Endothelial cell of umbilical vein (primary cell): ENCODE measurements around the gene MAPKAP1. TPM values are rescaled to one million over a fixed set of nuclear protein-coding genes. Genes with fewer than 3 reads are reported as not detected.

Experiments used
- BruUV-seq: library from RNA; stranded (reverse); fragments of 400-500 nt; replicated peaks from 2 replicates; lab custom pipeline; 2021; lab: Mats Ljungman, UMichigan
- CTCF ChIA-PET: fragments of 300-600, 350-600 bp; sonication (Branson Sonifier 250); formaldehyde crosslinking; loops from one replicate; lab custom pipeline; 2021; ENCODE audit warnings: antibody characterized with exemption, inconsistent platforms; lab: Charles Lee
- POLR2A ChIA-PET: fragments of 300-600, 350-600 bp; sonication (Branson Sonifier 250); formaldehyde crosslinking; loops from one replicate; lab custom pipeline; 2021; ENCODE audit warnings: antibody characterized with exemption, inconsistent platforms; lab: Charles Lee
- DNase-seq: peaks from one replicate; pipeline ENCODE4 v3.0.0-alpha.2; 2011; ENCODE audit warnings: low read depth, low spot score
- FAIRE-seq: peaks from 2 replicates; lab custom pipeline; 2011; peaks lifted over from hg19 to GRCh38; lab: Jason Lieb, UNC
- H2AFZ ChIP-seq: 2 replicates; pipeline ENCODE4 v1.6.0; 2012; ENCODE audit warnings: low read depth, low read length, control low read depth, inconsistent platforms
- H3K27ac ChIP-seq: 2 replicates; pipeline ENCODE4 v1.5.1; 2011; ENCODE audit warnings: low read depth, mild to moderate bottlenecking, control low read depth, low read length, moderate library complexity; ENCODE audit not compliant: insufficient read depth
- H3K27me3 ChIP-seq, 2 experiments: 2 replicates each; pipeline versions ENCODE4 v1.6.0 to v1.6.1; 2011; ENCODE audit warnings: low read length in 2 of 2, mixed read lengths in 1 of 2; ENCODE audit not compliant: control insufficient read depth in 2 of 2, insufficient read depth in 2 of 2
- H3K36me3 ChIP-seq, 2 experiments: 2 replicates in 1 of 2; 3 replicates in 1 of 2; pipeline ENCODE4 v1.5.1; 2011; ENCODE audit warnings: low read length in 2 of 2, mild to moderate bottlenecking in 1 of 2, moderate library complexity in 1 of 2; ENCODE audit not compliant: control insufficient read depth in 2 of 2, insufficient read depth in 2 of 2; ENCODE audit errors: extremely low read depth in 1 of 2
- H3K4me1 ChIP-seq: 3 replicates; pipeline ENCODE4 v1.5.1; 2011; ENCODE audit warnings: mild to moderate bottlenecking, low read length; ENCODE audit not compliant: control insufficient read depth, insufficient read depth; ENCODE audit errors: extremely low read depth
- H3K4me2 ChIP-seq: 2 replicates; pipeline ENCODE4 v1.6.1; 2011; ENCODE audit warnings: low read length, control low read depth, mixed read lengths; ENCODE audit not compliant: insufficient read depth
- H3K4me3 ChIP-seq, 3 experiments: fragments of 200-600 bp in 1 of 3; sonication (generic), shearing (Covaris generic) in 1 of 3; replicated peaks in 1 of 3; 2 replicates each; pipeline ENCODE4 v1.5.1; 2011 to 2016; ENCODE audit warnings: control low read depth in 3 of 3, low read length in 3 of 3, mild to moderate bottlenecking in 2 of 3, inconsistent platforms in 1 of 3, low read depth in 1 of 3, moderate library complexity in 1 of 3; ENCODE audit not compliant: insufficient read depth in 1 of 3
- H3K79me2 ChIP-seq: 2 replicates; pipeline ENCODE4 v1.6.0; 2012; ENCODE audit warnings: low read length, inconsistent platforms; ENCODE audit not compliant: control insufficient read depth, insufficient read depth
- H3K9ac ChIP-seq: replicated peaks from 2 replicates; pipeline ENCODE3; 2011; ENCODE audit warnings: low read length, control low read depth; ENCODE audit not compliant: insufficient read depth; ENCODE audit errors: extremely low read depth
- H3K9me1 ChIP-seq: replicated peaks from 3 replicates; pipeline ENCODE4 v1.6.0; 2011; ENCODE audit warnings: mild to moderate bottlenecking, low read length; ENCODE audit not compliant: control insufficient read depth, insufficient read depth; ENCODE audit errors: extremely low read depth
- H3K9me3 ChIP-seq: replicated peaks from 2 replicates; pipeline ENCODE4 v1.5.1; 2012; ENCODE audit warnings: low read length, inconsistent platforms; ENCODE audit not compliant: control insufficient read depth, insufficient read depth
- H4K20me1 ChIP-seq: replicated peaks from 2 replicates; pipeline ENCODE3; 2011; ENCODE audit warnings: mild to moderate bottlenecking, low read length; ENCODE audit not compliant: control insufficient read depth, insufficient read depth; ENCODE audit errors: extremely low read depth
- CTCF ChIP-seq, 2 donors: IDR thresholded peaks; 1 replicate in 1 of 2; 2 replicates in 1 of 2; pipeline ENCODE4 v1.5.1; 2011; ENCODE audit warnings: low read length in 2 of 2, mild to moderate bottlenecking in 2 of 2, moderate library complexity in 2 of 2, control low read depth in 1 of 2, inconsistent platforms in 1 of 2, low read depth in 1 of 2; ENCODE audit not compliant: insufficient read depth in 1 of 2; ENCODE audit errors: extremely low read depth in 1 of 2
- EZH2 ChIP-seq: IDR thresholded peaks from 2 replicates; pipeline ENCODE4 v1.6.1; 2012; ENCODE audit warnings: borderline replicate concordance, low read depth, mild to moderate bottlenecking, moderate library complexity, low read length, inconsistent platforms; ENCODE audit not compliant: severe bottlenecking
- FOS ChIP-seq: IDR thresholded peaks from 2 replicates; pipeline ENCODE4 v1.6.1; 2011; ENCODE audit warnings: mild to moderate bottlenecking, low read length, moderate library complexity, borderline replicate concordance; ENCODE audit not compliant: insufficient read depth
- GATA2 ChIP-seq: IDR thresholded peaks from 2 replicates; pipeline ENCODE4 v1.7.0; 2011; ENCODE audit warnings: low read depth, mild to moderate bottlenecking, moderate library complexity, mixed read lengths, low read length; ENCODE audit not compliant: insufficient read length, insufficient read depth
- JUN ChIP-seq: IDR thresholded peaks from 2 replicates; pipeline ENCODE4 v1.6.1; 2011; ENCODE audit warnings: borderline replicate concordance, low read depth; ENCODE audit not compliant: insufficient read length, insufficient read depth
- MAX ChIP-seq: IDR thresholded peaks from 2 replicates; pipeline ENCODE4 v1.6.1; 2011; ENCODE audit not compliant: insufficient read depth, insufficient read length
- MYC ChIP-seq: IDR thresholded peaks from one replicate; pipeline ENCODE4 v1.6.1; 2011; ENCODE audit warnings: mild to moderate bottlenecking, low read depth, low read length
- POLR2A ChIP-seq: IDR thresholded peaks from 2 replicates; pipeline ENCODE4 v1.6.1; 2012; ENCODE audit warnings: low read depth, mild to moderate bottlenecking, control low read depth, low read length
- POLR2AphosphoS5 ChIP-seq: IDR thresholded peaks from 2 replicates; pipeline ENCODE4 v1.6.1; 2012; ENCODE audit warnings: low read depth, mild to moderate bottlenecking, control low read depth, low read length, moderate library complexity; ENCODE audit not compliant: insufficient read depth
- dilution Hi-C: fragments of 300-500 bp; cut with MboI; formaldehyde crosslinking; loops from one replicate; pipeline ENCODE4 v1.15.0; 2019; ENCODE audit warnings: low sequenced_read_pairs; ENCODE audit not compliant: extremely low pct_ligation_motif_present
- intact Hi-C: fragments of 100-400 bp; cut with micrococcal nuclease; formaldehyde crosslinking; loops from one replicate; pipeline ENCODE4 v1.10.0; 2022
- polyA plus RNA-seq, 4 experiments: library from polyadenylated mRNA; depleted of rRNA in 3 of 4; stranded (reverse) in 3 of 4; unstranded in 1 of 4; fragments of >200 nt; gene quantifications; 2 replicates each; pipeline versions ENCODE4 v1.2.1 to v1.2.3, GENCODE V29; 2011 to 2012; ENCODE audit warnings: missing spikeins in 1 of 4
- total RNA-seq: library from RNA; stranded (reverse); gene quantifications from 2 replicates; pipeline ENCODE4 v1.2.3, GENCODE V29; 2021

MAPKAP1 gene
- total and polyA plus RNA-seq, 2 donors (not counting 3 experiments of a cell fraction or from before 2014, with no cell fraction given): 61.9 to 99.1 TPM

GRCh38 chr9:125399165-125399564 lies 307.8 kb downstream of the MAPKAP1 start:
- no peak overlapping the region for H3K9ac ChIP-seq
- POLR2A ChIA-PET: no interaction called here
- H3K79me2 ChIP-seq: no peaks in the 10 kb centered on the region
- H3K4me2 ChIP-seq: no peak overlapping the region
- no peak overlapping the region for H3K27ac ChIP-seq
- TF ChIP-seq POLR2AphosphoS5 (no peak), JUN (no peak), POLR2A (no peak)
- DNase-seq: no peak
- no peaks in the 10 kb centered on the region for H3K36me3 ChIP-seq
- CTCF ChIA-PET: interaction anchor here (1.1 kb wide), 1 partner anchor 9 kb away, joined by 5 read pairs; no protein-coding TSS in a partner anchor
- dilution Hi-C loops: no loop called here
- no peak for FAIRE-seq
- H3K9me3 ChIP-seq: no peaks in the 10 kb centered on the region
- BruUV-seq: no TSS peak
- H3K9me1 ChIP-seq: no peaks in the 10 kb centered on the region
- intact Hi-C loops: no loop called here
- H3K27me3 ChIP-seq: no peaks in the 10 kb centered on the region
- H3K4me3 ChIP-seq: no peak overlapping the region
- no peaks in the 10 kb centered on the region for H3K4me1 ChIP-seq
- no peaks in the 10 kb centered on the region for H4K20me1 ChIP-seq
- H2AFZ ChIP-seq: no peak overlapping the region

DNA sequence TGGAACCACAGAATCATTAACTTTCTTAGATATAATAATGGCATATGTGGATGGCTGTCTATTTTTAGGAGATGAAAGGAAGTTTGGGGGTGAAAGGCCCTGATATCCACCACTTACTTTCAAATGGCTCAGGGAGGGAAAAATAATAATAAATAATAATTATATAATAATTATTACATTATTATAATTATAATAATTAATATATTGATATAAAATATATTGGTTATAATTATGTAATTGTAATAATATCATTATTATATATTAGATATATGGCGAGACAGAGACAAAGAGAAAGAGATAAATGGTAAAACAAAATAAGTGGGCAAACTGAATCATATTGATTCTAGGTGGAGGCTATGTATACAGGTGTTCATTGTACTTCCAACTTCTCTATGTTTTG lies 308.8 kb downstream of the MAPKAP1 start:
- FAIRE-seq (no peak), DNase-seq (no peak)
- no peaks in the 10 kb centered on the region for H4K20me1 ChIP-seq
- no peaks in the 10 kb centered on the region for H3K9me1 ChIP-seq
- CTCF ChIA-PET: no interaction called here
- POLR2A ChIA-PET: no interaction called here
- no peak overlapping the region for H3K9ac ChIP-seq
- intact Hi-C loops (no loop called here), dilution Hi-C loops (no loop called here)
- H3K4me1 ChIP-seq: no peaks in the 10 kb centered on the region
- TF ChIP-seq GATA2: no peak
- no peak for TF ChIP-seq POLR2AphosphoS5
- TF ChIP-seq CTCF (IDR thresholded peaks at IDR 0.05; ENCODE audit: extremely low read depth in 1 of 2, insufficient read depth in 1 of 2, low read depth in 1 of 2, low read length in 2 of 2): no peak
- no peak for TF ChIP-seq FOS
- no peak for TF ChIP-seq EZH2
- TF ChIP-seq JUN: no peak
- TF ChIP-seq MYC: no peak
- no peak for TF ChIP-seq MAX
- no peak for TF ChIP-seq POLR2A
- H2AFZ ChIP-seq: no peak overlapping the region
- H3K27ac ChIP-seq: no peak overlapping the region
- H3K36me3 ChIP-seq: no peaks in the 10 kb centered on the region
- no TSS peak for BruUV-seq
- no peak overlapping the region for H3K4me3 ChIP-seq
- no peak overlapping the region for H3K4me2 ChIP-seq
- no peaks in the 10 kb centered on the region for H3K27me3 ChIP-seq
- no peaks in the 10 kb centered on the region for H3K79me2 ChIP-seq
- no peaks in the 10 kb centered on the region for H3K9me3 ChIP-seq
